ENCODE results near the gene IL4R.

Gene IL4R

DNA sequence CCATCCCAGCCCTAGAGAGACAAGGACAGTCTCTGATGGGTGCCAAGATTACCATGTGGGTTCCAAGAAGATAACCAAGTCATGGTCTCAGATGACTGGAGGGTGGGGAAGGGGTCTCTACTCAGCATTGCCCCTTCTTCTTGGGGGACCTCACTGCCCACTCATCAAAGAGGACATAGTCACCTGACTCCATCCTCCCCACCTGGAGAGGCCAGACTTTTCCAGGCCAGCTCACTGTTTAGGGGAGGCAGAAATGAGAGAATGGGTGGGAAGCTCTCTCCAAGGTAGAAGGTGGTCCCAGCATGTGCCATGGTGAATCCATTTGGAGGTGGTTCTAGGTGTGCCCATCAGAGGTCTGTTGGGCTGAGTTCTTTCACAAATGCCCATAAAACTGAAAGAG is 67.5 kb downstream of the IL4R start:
- Histone ChIP-seq H4K20me1 (ENCODE audit: insufficient read depth, low read length, poor library complexity, severe bottlenecking) (no peaks in the 10 kb centered on the region), H3K9ac (ENCODE audit: low read depth, low read length, poor library complexity, severe bottlenecking) (no peak overlapping the region), H3K4me3 (ENCODE audit: low read length, poor library complexity, severe bottlenecking) (no peak overlapping the region), H3K4me1 (ENCODE audit: insufficient read depth, low read length, poor library complexity, severe bottlenecking) (peaks cover 7% of the 10 kb centered on the region), H3K79me2 (ENCODE audit: insufficient read depth, low read length) (no peaks in the 10 kb centered on the region), H3F3A (ENCODE audit: low read depth) (no peaks in the 10 kb centered on the region), H2AFZ (ENCODE audit: low read length) (no peak overlapping the region), H3K27me3 (ENCODE audit: insufficient read depth, low read length, poor library complexity, severe bottlenecking) (no peaks in the 10 kb centered on the region), H3K36me3 (ENCODE audit: insufficient read depth, low read length) (no peaks in the 10 kb centered on the region), H3K4me2 (ENCODE audit: low read depth, low read length, poor library complexity, severe bottlenecking) (no peak overlapping the region), H3K9me2 (replicated peaks; ENCODE audit: low read depth, low read length) (no peaks in the 10 kb centered on the region), H3K9me3 (ENCODE audit: insufficient read depth, low read depth, low read length) (0 out of 2 replicates have a peak, but pooled peaks cover 4% of the 10 kb centered on the region)
- TF ChIP-seq EZH2phosphoT487 (IDR thresholded peaks at IDR 0.05; ENCODE audit: borderline replicate concordance): no peak
- TF ChIP-seq, protein P1, sequence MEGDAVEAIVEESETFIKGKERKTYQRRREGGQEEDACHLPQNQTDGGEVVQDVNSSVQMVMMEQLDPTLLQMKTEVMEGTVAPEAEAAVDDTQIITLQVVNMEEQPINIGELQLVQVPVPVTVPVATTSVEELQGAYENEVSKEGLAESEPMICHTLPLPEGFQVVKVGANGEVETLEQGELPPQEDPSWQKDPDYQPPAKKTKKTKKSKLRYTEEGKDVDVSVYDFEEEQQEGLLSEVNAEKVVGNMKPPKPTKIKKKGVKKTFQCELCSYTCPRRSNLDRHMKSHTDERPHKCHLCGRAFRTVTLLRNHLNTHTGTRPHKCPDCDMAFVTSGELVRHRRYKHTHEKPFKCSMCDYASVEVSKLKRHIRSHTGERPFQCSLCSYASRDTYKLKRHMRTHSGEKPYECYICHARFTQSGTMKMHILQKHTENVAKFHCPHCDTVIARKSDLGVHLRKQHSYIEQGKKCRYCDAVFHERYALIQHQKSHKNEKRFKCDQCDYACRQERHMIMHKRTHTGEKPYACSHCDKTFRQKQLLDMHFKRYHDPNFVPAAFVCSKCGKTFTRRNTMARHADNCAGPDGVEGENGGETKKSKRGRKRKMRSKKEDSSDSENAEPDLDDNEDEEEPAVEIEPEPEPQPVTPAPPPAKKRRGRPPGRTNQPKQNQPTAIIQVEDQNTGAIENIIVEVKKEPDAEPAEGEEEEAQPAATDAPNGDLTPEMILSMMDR (conservative IDR thresholded peaks at IDR 0.05; ENCODE audit: low read length): no peak

DNA sequence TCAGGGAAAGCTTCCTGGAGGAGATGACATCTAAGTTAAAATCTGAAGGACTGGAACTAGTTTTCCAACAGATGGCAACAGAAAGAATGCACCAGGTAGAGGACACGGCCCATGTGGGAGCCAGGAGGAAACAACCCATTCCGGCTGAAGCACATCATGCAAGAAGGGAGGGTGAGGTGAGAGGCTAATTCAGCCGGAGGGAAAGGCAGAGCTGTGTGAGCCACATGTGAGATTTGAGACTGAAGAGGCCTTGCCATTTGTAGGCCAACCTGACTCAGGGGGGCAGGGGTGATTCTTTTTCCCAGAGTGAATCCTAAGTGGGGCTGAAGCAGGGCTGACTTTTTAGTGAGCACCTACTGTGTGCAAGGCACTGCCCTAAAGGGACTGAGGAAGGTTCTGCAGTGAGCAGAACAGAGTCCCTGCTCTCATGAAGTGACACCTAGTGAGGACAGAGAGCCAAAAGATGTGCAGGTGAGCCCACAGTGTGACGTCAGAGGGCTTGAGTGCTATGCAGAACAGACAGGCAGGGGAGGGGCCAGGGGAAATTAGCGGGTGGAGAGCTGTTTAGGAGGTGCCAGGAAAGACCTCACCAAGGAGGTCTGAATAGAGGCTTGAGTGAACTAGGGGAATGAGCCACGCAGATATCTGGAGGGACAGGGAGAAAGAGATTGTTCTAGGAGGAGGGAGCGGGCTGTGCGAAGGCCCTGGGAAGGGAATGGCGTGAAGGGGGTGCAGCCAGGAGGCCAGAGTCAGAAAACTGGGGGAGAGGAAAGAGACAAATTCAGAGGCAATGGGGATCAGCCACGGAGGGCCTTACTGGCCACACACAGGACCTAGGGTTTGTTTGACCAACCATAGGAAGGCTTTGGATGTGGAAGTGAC is 68.4 kb downstream of the IL4R start:
- Histone ChIP-seq H3K9ac (ENCODE audit: low read depth, low read length, poor library complexity, severe bottlenecking) (no peak overlapping the region), H2AFZ (ENCODE audit: low read length) (no peak overlapping the region), H3K9me2 (replicated peaks; ENCODE audit: low read depth, low read length) (no peaks in the 10 kb centered on the region), H3K36me3 (ENCODE audit: insufficient read depth, low read length) (no peaks in the 10 kb centered on the region), H4K20me1 (ENCODE audit: insufficient read depth, low read length, poor library complexity, severe bottlenecking) (no peaks in the 10 kb centered on the region), H3K4me1 (ENCODE audit: insufficient read depth, low read length, poor library complexity, severe bottlenecking) (peaks cover 7% of the 10 kb centered on the region), H3K4me2 (ENCODE audit: low read depth, low read length, poor library complexity, severe bottlenecking) (no peak overlapping the region), H3K9me3 (ENCODE audit: insufficient read depth, low read depth, low read length) (0 out of 2 replicates have a peak, but pooled peaks cover 4% of the 10 kb centered on the region), H3K27me3 (ENCODE audit: insufficient read depth, low read length, poor library complexity, severe bottlenecking) (no peaks in the 10 kb centered on the region), H3K79me2 (ENCODE audit: insufficient read depth, low read length) (no peaks in the 10 kb centered on the region), H3K4me3 (ENCODE audit: low read length, poor library complexity, severe bottlenecking) (no peak overlapping the region), H3F3A (ENCODE audit: low read depth) (no peaks in the 10 kb centered on the region)
- TF ChIP-seq, protein P1 (conservative IDR thresholded peaks at IDR 0.05; ENCODE audit: low read length): no peak
- no peak for TF ChIP-seq EZH2phosphoT487 (IDR thresholded peaks at IDR 0.05; ENCODE audit: borderline replicate concordance)

DNA sequence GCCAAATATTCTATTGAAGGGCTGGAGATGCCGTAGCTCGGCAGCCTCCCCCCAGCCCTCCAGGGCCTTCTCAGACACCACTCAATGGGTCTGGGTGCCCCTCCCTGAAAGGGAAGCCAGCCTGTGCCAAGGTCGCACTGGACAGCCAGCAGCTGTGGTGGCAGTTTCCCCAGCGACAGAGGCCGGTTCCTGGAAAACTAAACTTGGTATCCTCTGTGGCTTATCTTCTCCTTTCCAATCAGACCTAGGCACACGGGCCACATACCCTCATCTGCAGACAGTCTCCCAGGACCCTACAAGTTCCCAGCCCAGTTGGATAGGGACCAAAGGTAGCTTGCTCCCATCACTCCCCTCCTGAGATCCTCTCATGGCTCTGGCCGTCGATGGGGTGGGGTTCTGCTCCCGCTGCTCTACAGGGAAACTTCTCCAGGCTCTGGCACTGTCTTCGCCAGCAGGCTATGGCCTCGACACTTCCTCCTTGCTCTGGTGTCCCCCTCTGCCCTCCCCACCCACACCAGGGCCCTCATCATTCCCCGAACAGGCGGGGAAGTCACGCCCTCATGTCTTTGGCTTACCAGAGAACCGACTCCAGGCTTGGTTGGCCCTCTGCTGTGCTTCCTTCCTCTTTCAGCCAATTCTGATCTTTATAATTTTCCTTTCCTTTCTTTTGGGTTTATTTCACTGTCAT is 69.9 kb downstream of the IL4R start:
- no peaks in the 10 kb centered on the region for H3K27me3 ChIP-seq (ENCODE audit: insufficient read depth, low read length, poor library complexity, severe bottlenecking)
- TF ChIP-seq, protein P1 (conservative IDR thresholded peaks at IDR 0.05; ENCODE audit: low read length): no peak
- no peak for TF ChIP-seq EZH2phosphoT487 (IDR thresholded peaks at IDR 0.05; ENCODE audit: borderline replicate concordance)
- no peaks in the 10 kb centered on the region for H3K36me3 ChIP-seq (ENCODE audit: insufficient read depth, low read length)
- H3K9ac ChIP-seq (ENCODE audit: low read depth, low read length, poor library complexity, severe bottlenecking): no peak overlapping the region
- no peaks in the 10 kb centered on the region for H3K79me2 ChIP-seq (ENCODE audit: insufficient read depth, low read length)
- H3K9me3 ChIP-seq (ENCODE audit: insufficient read depth, low read depth, low read length): 0 out of 2 replicates have a peak, but pooled peaks cover 4% of the 10 kb centered on the region
- no peaks in the 10 kb centered on the region for H3F3A ChIP-seq (ENCODE audit: low read depth)
- H3K4me3 ChIP-seq (ENCODE audit: low read length, poor library complexity, severe bottlenecking): no peak overlapping the region
- no peak overlapping the region for H2AFZ ChIP-seq (ENCODE audit: low read length)
- no peak overlapping the region for H3K4me2 ChIP-seq (ENCODE audit: low read depth, low read length, poor library complexity, severe bottlenecking)
- H4K20me1 ChIP-seq (ENCODE audit: insufficient read depth, low read length, poor library complexity, severe bottlenecking): no peaks in the 10 kb centered on the region
- H3K9me2 ChIP-seq (replicated peaks; ENCODE audit: low read depth, low read length): no peaks in the 10 kb centered on the region
- H3K4me1 ChIP-seq (ENCODE audit: insufficient read depth, low read length, poor library complexity, severe bottlenecking): no peaks in the 10 kb centered on the region

Data from Loucy (cell line).